HL-60 (cell line): ENCODE measurements around the gene ACOT9.

Source experiments
- CTCF ChIP-seq: IDR thresholded peaks from one replicate; pipeline ENCODE4 v1.5.1; 2011; ENCODE audit warnings: low read length, control low read depth, inconsistent platforms; ENCODE audit not compliant: insufficient read depth
- GABPA ChIP-seq: IDR thresholded peaks from 2 replicates; pipeline ENCODE4 v1.6.1; 2012; ENCODE audit warnings: low read depth
- POLR2AphosphoS5 ChIP-seq: IDR thresholded peaks from 2 replicates; pipeline ENCODE4 v1.6.1; 2012; ENCODE audit warnings: low read depth
- REST ChIP-seq: IDR thresholded peaks from 2 replicates; pipeline ENCODE4 v1.6.1; 2012; ENCODE audit warnings: low read depth; ENCODE audit not compliant: insufficient replicate concordance
- SPI1 ChIP-seq: IDR thresholded peaks from 2 replicates; pipeline ENCODE4 v1.6.1; 2012; ENCODE audit warnings: low read depth, mild to moderate bottlenecking, borderline replicate concordance

DNA sequence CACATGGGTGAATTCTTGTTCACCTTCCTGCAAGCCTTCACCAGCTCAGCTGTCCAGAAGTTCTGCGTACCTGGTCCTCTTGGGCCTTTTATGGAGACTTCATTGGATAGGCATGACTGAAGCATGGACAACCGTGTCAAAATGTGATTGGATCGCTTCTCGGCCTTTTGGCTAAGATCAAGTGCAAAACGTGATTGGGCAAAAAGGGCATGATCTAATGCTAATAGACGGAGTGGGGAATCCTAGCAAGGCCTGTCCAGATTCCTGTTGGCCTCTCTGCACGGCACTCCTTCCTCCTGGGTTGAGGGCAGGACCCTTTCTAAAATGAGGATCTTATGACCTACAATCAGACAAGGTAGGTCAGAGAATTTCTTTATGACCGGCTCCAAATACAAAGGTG, 50.9 kb downstream of the ACOT9 start:
- TF ChIP-seq CTCF (no peak), POLR2AphosphoS5 (no peak), REST (no peak), GABPA (no peak), SPI1 (no peak)
